GM12892 (cell line): ENCODE measurements around the gene ANK3.

Experiments
- POLR2A ChIP-seq: IDR thresholded peaks from 2 replicates; pipeline ENCODE4 v1.6.1; 2011; ENCODE audit warnings: low read depth, low read length, control low read depth
- POLR2AphosphoS5 ChIP-seq: IDR thresholded peaks from 2 replicates; pipeline ENCODE4 v1.6.1; 2011; ENCODE audit warnings: low read depth, low read length, control low read depth

GRCh38 chr10:60238759-60239100, 150.9 kb downstream of the ANK3 start:
- TF ChIP-seq POLR2A (no peak), POLR2AphosphoS5 (no peak)
